ENCODE measurements around the gene LSM12.

The LSM12 gene

DNA sequence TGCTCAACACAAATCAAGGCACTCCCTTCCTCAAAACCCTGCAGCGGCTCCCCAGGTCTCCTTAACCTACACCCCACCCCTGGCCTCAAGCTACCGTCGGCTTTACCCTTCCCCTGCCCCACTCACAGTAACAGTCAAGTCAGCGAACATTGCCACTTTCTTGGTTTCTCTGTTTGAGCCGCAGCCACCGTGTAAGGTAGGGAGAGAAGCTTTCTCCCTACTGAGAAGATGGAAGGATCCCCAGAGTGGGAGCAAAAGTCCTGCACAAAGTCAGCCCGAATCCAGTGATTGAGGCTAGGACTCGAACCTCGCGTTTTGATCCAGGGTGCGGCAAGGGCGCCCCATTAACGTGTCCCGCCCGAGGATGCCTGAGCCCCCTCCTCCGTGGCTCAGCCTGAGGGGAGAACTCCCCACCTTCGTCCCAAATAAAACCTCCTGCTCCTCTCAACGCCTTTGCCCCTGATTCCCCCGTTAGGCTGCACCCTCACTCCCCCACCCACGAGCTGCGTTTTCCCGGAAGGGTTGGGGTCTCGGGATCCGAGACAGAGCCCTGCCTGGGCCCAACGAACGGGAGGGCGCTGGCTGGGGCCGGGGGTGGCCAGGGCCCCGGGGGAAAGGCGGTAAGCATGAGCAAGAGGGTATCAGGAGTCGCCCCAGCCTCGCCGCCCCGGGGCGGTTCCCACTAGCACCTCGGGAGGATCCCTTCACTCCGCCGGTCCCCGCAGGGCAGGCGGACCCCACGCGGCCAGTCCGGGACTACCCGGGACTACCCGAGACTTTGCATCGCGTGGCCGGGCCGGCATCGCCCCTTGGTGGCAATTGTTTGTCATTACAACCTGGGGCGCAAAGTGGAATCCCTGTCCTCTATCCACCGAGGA, 72.0 kb downstream of the LSM12 start:
- DNase-seq (ENCODE audit: insufficient read length, low spot score), result peak; percentile 84
- FAIRE-seq, result peak; percentile 75

DNA sequence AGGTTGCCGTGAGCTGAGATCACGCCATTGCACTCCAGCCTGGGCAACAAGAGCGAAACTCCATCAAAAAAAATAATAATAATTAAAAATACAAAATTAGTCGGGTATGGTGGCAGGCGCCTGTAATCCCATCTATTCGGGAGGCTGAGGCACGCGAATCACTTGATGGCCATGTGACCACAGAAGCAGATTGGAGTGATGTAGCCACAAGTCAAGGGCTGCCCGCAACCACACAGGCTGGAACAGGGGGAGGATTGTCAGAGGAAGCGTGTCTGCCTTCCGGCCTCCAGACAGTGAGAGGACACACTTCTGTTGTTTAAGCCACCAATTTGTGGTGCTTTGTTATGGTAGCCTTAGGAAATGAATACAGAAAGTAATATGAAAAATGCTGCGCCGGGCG, 73.8 kb downstream of the LSM12 start:
- DNase-seq (ENCODE audit: insufficient read length, low spot score), result no peak
- FAIRE-seq, result no peak

DNA sequence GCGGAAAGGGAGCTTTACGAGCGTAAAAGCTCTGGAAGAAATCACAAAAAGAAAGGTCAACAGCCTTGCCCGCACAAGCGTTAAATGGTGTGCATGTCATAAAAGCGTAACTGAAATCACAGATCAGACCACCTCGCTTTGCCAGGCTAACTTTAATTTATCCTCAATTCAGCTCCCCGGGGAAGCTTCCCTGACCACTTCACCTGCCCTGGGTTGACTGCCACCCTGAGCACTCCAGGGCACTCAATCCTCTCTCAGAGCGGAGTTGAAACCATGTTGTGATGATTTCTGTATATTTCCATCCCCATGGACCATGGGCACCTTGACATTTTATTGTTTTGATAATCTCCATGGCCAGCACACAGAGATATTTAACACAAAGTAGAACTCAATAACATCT, 78.2 kb downstream of the LSM12 start:
- DNase-seq (ENCODE audit: insufficient read length, low spot score) (no peak), FAIRE-seq (peak; percentile 52)

DNA sequence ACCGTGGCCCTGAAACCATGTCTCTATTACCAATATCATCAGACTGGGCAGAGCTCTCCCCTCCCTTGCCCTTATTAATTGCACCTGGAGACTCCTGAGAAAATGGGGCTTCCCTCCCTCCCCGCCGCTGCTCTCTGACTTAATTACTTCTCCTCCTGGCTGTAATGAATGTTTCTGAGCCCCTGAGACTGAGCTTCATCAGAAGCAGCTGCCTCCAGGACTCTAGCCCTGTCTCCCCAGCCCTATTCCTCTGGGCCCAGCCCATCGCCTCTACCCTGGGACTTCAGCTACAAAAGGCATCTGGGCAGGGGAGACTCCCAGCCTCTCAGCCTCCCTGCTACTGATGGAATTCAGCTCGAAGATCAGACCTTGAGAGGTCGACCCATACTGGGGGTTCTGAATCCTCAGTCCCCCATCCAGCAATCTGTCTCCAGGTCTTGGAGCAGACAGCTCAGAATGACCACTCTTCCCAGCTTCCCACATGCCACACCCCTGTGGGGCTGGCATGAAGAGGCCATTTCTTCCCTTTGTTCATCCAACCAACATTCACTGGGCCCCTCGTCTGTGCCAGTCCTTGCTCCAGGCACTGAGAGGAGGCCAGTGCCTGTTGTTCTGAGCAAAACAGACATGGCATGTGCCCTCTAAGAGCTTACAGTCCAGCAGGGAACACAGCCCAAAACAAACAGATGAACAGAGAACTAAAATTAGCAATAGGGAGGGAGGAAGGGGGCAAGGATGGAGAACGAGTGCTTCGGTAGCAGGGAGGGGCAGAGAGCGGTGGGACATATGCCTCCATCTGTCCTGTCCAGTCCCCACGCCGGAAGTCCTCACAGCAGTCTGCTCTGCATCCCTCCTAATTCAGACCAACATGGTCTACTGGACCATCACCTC, 79.1 kb downstream of the LSM12 start:
- DNase-seq (ENCODE audit: insufficient read length, low spot score), result no peak
- FAIRE-seq, result no peak

DNA sequence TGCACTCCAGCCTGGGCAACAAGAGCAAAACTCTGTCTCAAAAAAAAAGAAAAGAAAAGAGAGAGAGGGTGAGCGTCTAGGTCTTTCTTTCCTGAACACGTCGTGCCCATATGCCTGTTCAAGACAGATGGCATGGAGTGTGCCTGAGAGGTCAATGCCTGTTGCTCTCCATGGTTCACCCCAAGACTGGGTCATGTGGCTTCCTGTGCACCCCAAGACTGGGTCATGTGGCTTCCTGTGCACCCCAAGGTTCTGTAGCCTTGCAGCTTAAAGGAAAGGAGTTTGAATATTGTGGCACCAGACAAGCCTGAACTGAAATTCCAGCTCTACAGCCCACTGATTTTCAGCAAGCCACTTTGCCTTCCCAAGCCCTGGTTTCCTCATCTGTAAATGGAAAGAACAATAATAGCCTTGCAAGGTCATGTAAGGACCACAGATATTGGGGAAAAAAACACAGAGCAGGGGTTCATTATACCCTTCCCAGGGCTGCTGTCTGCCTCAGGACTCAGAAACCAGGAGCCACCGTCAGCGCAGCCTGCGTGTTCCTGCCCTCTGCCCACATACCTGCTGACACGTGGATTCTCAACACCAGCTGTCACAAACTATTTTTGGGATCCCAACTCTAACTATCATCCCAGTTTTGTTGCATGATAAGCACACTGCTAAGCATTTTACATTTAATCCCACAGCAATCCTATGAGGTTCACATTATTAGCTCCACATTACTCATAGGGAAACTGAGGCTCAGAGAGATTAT, 80.1 kb downstream of the LSM12 start:
- DNase-seq (ENCODE audit: insufficient read length, low spot score), result no peak
- FAIRE-seq, result no peak

DNA sequence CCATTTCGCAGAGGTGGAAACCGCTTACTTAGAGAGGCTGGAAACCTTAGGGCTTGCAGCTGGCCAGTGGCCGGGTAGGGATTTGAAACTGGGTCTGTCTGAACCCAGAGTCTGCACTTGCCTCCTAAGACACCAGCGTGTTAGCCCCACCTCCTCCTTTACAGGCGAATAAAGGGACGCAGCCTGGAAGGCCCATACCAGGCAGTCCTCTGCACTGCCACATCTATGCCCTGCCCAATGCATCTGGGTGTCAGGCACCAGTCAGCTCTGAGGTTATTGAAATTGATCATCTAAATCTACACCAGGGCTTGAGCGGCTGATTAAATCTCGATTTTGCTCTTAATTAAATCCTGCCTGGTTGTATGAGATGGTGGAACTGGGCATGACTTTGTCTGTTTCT, 82.0 kb downstream of the LSM12 start:
- DNase-seq (ENCODE audit: insufficient read length, low spot score) (no peak), FAIRE-seq (no peak)

Data from HTR-8/SVneo (cell line).